IPS-20b (cell line): ENCODE measurements around the gene JAZF1.

Experiments
- H3K27ac ChIP-seq: one replicate; pipeline ENCODE4 v1.5.1; 2013; ENCODE audit warnings: low read length
- H3K27me3 ChIP-seq: 2 replicates; pipeline ENCODE4 v1.6.1; 2013; ENCODE audit warnings: mild to moderate bottlenecking, low read length, inconsistent platforms; ENCODE audit not compliant: insufficient read depth
- H3K36me3 ChIP-seq: 2 replicates; pipeline ENCODE4 v1.6.1; 2013; ENCODE audit warnings: low read depth, mild to moderate bottlenecking, inconsistent platforms, low read length, moderate library complexity; ENCODE audit not compliant: insufficient read depth
- H3K4me1 ChIP-seq: 2 replicates; pipeline ENCODE4 v1.6.1; 2013; ENCODE audit warnings: mild to moderate bottlenecking, control low read depth, inconsistent platforms, low read length, moderate library complexity; ENCODE audit not compliant: insufficient read depth
- H3K4me3 ChIP-seq: 2 replicates; pipeline ENCODE4 v1.5.1; 2013; ENCODE audit warnings: mild to moderate bottlenecking, low read length, inconsistent platforms
- H3K9ac ChIP-seq: 2 replicates; pipeline ENCODE4 v1.6.1; 2013; ENCODE audit warnings: low read depth, mild to moderate bottlenecking, inconsistent platforms, low read length, moderate library complexity
- H3K9me3 ChIP-seq: 2 replicates; pipeline ENCODE4 v1.6.1; 2013; ENCODE audit warnings: mild to moderate bottlenecking, low read depth, low read length, inconsistent platforms; ENCODE audit not compliant: insufficient read depth

JAZF1 gene

DNA sequence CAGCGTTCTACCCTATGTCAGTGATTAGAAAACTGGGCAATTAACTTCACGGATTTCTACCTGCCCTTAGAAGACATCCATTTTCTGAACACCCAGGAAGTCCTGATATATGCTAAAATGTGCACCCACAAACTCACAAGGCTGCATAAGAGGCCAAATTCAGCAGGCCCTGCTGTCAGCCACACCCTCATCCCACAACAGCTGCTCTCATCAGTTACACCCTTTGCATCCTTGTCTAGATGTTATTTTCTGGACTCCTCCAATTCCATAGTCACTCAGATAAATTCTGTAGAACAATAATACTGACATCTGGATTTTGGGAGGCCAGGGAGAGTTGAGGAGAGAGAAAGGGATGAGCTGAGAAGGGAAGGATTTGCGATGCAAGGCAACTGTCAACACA is 231.7 kb downstream of the JAZF1 start:
- H3K4me3 ChIP-seq: no peak overlapping the region
- H3K27ac ChIP-seq: no peak overlapping the region
- H3K27me3 ChIP-seq: no peaks in the 10 kb centered on the region
- H3K9me3 ChIP-seq: no peaks in the 10 kb centered on the region
- no peak overlapping the region for H3K9ac ChIP-seq
- no peaks in the 10 kb centered on the region for H3K36me3 ChIP-seq
- no peaks in the 10 kb centered on the region for H3K4me1 ChIP-seq

DNA sequence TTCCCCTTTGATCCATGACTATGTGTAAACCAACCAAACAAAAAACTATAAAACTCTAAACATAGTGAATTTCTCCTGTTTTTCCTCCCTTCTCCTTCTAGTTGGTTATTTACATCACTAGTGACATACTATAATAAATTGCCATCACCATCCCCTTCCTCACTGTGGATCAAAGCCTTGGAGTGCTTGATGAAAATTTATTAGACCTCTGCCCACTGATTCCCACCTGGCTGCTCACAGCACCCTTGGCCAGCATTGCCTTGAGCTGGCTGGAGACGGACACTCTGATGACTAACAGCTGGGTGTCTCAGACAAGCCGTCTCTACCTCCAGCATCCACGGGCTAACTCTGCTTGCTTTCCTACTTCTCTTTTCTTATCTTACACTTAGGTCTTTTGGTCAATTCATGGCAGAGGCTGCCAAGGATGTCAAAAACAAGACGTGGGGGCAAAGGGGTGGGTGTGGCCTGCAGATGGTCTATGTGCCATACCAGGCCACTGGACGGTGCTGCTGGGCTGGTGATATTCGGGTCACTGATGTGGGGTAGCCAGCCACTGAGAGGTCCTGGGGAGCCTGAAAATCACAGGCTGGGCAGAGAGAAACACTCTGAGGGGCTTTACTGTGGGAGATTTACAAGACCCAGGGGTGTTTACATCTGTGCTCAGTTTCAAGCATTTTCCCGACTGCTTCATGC is 232.9 kb downstream of the JAZF1 start:
- no peaks in the 10 kb centered on the region for H3K36me3 ChIP-seq
- no peaks in the 10 kb centered on the region for H3K9me3 ChIP-seq
- no peak overlapping the region for H3K4me3 ChIP-seq
- no peaks in the 10 kb centered on the region for H3K4me1 ChIP-seq
- no peak overlapping the region for H3K27ac ChIP-seq
- no peak overlapping the region for H3K9ac ChIP-seq
- no peaks in the 10 kb centered on the region for H3K27me3 ChIP-seq

- Histone ChIP-seq H3K27ac (no peak overlapping the region), H3K36me3 (no peaks in the 10 kb centered on the region), H3K4me3 (no peak overlapping the region), H3K4me1 (no peaks in the 10 kb centered on the region), H3K9me3 (no peaks in the 10 kb centered on the region), H3K27me3 (no peaks in the 10 kb centered on the region), H3K9ac (no peak overlapping the region)
Observed at GRCh38 chr7:27946351-27946750, 234.2 kb downstream of the JAZF1 start.

DNA sequence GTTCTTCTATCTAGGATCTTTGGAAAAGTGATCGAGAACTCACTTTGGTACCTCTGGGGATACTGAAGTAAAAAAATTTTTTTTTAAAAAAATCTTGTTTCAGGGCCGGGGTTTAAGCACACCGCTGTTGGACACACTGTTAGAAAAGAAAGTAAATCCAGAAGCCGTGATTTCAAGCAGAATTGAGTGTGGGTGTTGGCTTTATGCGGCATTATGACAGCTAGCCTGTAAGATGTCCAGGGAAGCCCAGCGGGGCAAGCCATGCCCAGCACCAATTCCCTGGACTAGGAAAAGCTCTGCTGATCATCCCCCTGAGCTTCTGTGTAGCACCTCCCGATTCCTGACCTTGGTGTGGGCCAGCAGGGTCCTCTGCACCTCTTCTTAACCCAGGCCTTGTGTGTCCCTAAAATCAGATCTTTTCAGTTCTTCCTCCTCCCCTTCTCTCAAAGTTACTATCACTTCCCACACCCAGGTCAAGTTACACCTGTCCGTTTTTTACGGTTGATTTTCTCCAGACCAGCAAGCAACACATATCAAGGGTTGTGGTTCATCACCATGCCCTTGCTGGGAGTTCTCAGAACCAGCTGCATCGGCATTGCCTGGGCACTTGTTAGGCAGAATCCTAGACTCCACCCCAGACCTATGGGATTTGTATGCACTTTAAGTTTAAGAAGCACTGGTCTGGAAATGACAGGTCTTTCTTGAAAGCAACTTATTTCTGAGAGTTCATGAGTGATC is 235.4 kb downstream of the JAZF1 start:
- Histone ChIP-seq H3K9me3 (no peaks in the 10 kb centered on the region), H3K27me3 (no peaks in the 10 kb centered on the region), H3K27ac (no peak overlapping the region), H3K4me3 (no peak overlapping the region), H3K36me3 (no peaks in the 10 kb centered on the region), H3K9ac (no peak overlapping the region), H3K4me1 (no peaks in the 10 kb centered on the region)

- Histone ChIP-seq H3K9ac (no peak overlapping the region), H3K4me1 (no peaks in the 10 kb centered on the region)
Observed at GRCh38 chr7:27944643-27945042, 236.0 kb downstream of the JAZF1 start.

GRCh38 chr7:27943241-27943640 is 237.4 kb downstream of the JAZF1 start:
- H3K36me3 ChIP-seq: no peaks in the 10 kb centered on the region
- H3K4me1 ChIP-seq: no peaks in the 10 kb centered on the region
- H3K4me3 ChIP-seq: no peak overlapping the region
- no peak overlapping the region for H3K27ac ChIP-seq
- no peaks in the 10 kb centered on the region for H3K27me3 ChIP-seq
- no peak overlapping the region for H3K9ac ChIP-seq
- no peaks in the 10 kb centered on the region for H3K9me3 ChIP-seq

More at GRCh38 chr7:27944643-27945042, 236.0 kb downstream of the JAZF1 start:
- Histone ChIP-seq H3K27me3 (no peaks in the 10 kb centered on the region), H3K4me3 (no peak overlapping the region), H3K27ac (no peak overlapping the region), H3K9me3 (no peaks in the 10 kb centered on the region), H3K36me3 (no peaks in the 10 kb centered on the region)

DNA sequence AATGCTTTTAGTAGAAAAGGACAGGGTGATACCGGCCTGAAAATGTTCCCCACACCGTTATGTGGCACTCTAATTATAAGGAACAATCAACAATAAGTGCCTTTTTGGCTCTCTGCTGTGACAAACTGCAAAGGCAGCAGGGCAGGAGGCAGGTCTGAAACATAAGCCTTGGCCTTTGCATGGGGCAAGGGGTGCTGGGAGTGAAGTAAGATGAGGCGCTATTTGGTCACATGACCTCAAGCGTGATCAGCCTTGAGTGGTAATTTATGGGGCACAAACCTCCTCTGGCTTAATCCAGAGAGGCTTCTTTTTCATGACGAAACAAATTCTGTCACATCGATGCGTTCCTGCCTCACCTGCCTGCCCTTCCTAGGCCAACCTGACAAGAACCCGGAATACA is 237.9 kb downstream of the JAZF1 start:
- no peaks in the 10 kb centered on the region for H3K9me3 ChIP-seq
- no peaks in the 10 kb centered on the region for H3K4me1 ChIP-seq
- H3K27me3 ChIP-seq: no peaks in the 10 kb centered on the region
- no peak overlapping the region for H3K9ac ChIP-seq
- no peak overlapping the region for H3K4me3 ChIP-seq
- no peaks in the 10 kb centered on the region for H3K36me3 ChIP-seq
- no peak overlapping the region for H3K27ac ChIP-seq

DNA sequence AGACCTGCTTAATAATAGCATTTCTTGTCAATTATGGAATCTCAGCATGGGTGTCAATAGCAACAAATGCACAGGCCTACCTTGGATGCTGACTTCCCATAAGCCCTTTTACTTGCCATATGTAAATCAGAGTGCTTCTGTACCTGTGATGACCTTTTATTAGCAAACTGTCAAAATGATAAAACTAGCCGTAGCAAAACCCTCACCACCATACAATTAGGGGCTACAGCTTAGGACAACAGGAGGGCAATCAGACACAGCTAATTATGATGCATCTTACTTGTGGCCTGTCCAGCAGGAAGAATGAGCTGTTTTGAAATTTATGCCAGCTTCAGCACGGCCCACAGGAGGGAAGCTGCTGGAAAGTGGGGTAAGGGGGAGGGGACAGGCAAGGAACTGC is 239.1 kb downstream of the JAZF1 start:
- Histone ChIP-seq H3K9ac (no peak overlapping the region), H3K27ac (no peak overlapping the region), H3K27me3 (no peaks in the 10 kb centered on the region), H3K9me3 (no peaks in the 10 kb centered on the region), H3K36me3 (no peaks in the 10 kb centered on the region), H3K4me3 (no peak overlapping the region), H3K4me1 (no peaks in the 10 kb centered on the region)

DNA sequence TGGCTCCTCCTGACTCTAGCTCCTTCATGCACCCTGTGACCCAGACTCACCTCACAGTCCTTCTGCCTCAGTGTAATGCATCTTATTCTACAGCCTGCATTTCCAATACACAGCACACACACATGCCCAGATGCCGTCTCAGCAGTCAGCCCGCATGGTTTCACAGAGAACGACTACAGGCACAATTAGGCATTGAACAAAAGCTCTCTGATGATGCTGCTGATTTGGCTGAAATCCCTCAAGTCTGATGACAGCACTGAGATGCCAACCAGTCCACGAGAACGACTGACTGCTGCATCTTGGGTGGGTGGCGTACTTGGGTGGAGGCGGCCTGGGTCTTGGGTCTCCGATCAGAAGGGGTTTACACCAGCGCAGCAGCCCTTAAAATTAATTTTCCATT is 240.3 kb downstream of the JAZF1 start:
- Histone ChIP-seq H3K27ac (no peak overlapping the region), H3K4me1 (no peaks in the 10 kb centered on the region), H3K9me3 (no peaks in the 10 kb centered on the region), H3K9ac (no peak overlapping the region), H3K36me3 (no peaks in the 10 kb centered on the region), H3K27me3 (no peaks in the 10 kb centered on the region), H3K4me3 (no peak overlapping the region)

DNA sequence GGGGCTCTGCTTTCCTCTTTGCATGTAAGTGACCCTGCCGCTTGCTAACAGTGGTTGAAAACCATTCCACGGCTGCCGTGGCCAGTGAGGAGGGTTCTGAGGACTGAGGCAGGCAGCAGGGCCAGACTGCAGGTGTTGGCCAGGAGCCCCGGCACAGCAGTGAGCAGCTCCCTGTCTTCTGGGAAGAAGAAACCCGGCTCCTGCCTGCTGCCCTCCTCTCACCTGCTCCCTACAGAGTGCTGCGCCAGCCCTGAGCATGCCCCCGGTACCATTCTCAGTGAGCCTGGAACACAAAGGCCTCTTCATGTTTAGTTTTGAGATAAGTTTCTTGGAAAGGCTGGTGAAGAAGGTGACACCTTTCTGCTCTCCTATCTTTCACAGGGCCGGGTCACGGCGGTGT is 240.7 kb downstream of the JAZF1 start:
- Histone ChIP-seq H3K9me3 (no peaks in the 10 kb centered on the region), H3K9ac (no peak overlapping the region), H3K27ac (no peak overlapping the region), H3K4me1 (no peaks in the 10 kb centered on the region), H3K36me3 (no peaks in the 10 kb centered on the region), H3K4me3 (no peak overlapping the region), H3K27me3 (no peaks in the 10 kb centered on the region)

- no peaks in the 10 kb centered on the region for H3K27me3 ChIP-seq
- no peak overlapping the region for H3K4me3 ChIP-seq
- no peaks in the 10 kb centered on the region for H3K36me3 ChIP-seq
- no peak overlapping the region for H3K27ac ChIP-seq
- H3K9me3 ChIP-seq: no peaks in the 10 kb centered on the region
- H3K9ac ChIP-seq: no peak overlapping the region
- peaks cover 14% of the 10 kb centered on the region; the same call in 1 of the 2 replicates for H3K4me1 ChIP-seq
Observed at GRCh38 chr7:27936768-27937102, 243.9 kb downstream of the JAZF1 start.

- H3K4me3 ChIP-seq: no peak overlapping the region
- H3K4me1 ChIP-seq: peaks cover 14% of the 10 kb centered on the region; the same call in 1 of the 2 replicates
- no peaks in the 10 kb centered on the region for H3K36me3 ChIP-seq
- no peak overlapping the region for H3K27ac ChIP-seq
- no peaks in the 10 kb centered on the region for H3K9me3 ChIP-seq
- no peaks in the 10 kb centered on the region for H3K27me3 ChIP-seq
- H3K9ac ChIP-seq: no peak overlapping the region
Observed at GRCh38 chr7:27936047-27936767, 244.4 kb downstream of the JAZF1 start.
